Endothelial cell of hepatic sinusoid (primary cell): ENCODE data around the gene IVL.

Experiments
- in situ Hi-C: cut with HindIII; loops from 2 replicates; pipeline ENCODE4 v1.10.0; 2017; ENCODE audit warnings: low sequenced_read_pairs

Gene IVL

GRCh38 chr1:152886758-152887409, 21.5 kb upstream of the IVL start:
- in situ Hi-C loops = no loop called here

- in situ Hi-C loops = no loop called here
These were observed 20.2 kb upstream of the IVL start for GRCh38 chr1:152888126-152888525.

- in situ Hi-C loops = no loop called here
These were observed 9.3 kb upstream of the IVL start for GRCh38 chr1:152899027-152899426.

- in situ Hi-C loops = no loop called here
These were observed 8.5 kb upstream of the IVL start for GRCh38 chr1:152899883-152900282.

- in situ Hi-C loops = no loop called here
These were observed 6.7 kb upstream of the IVL start for GRCh38 chr1:152901631-152902030.

GRCh38 chr1:152902636-152903035, 5.7 kb upstream of the IVL start:
- in situ Hi-C loops = no loop called here

GRCh38 chr1:152904688-152905440, 3.5 kb upstream of the IVL start:
- in situ Hi-C loops = no loop called here

- in situ Hi-C loops = no loop called here
These were observed 2.3 kb upstream of the IVL start for GRCh38 chr1:152906023-152906565.

- in situ Hi-C loops = no loop called here
These were observed 860 bp downstream of the IVL start for GRCh38 chr1:152909206-152909605.

- in situ Hi-C loops = no loop called here
These were observed 4.1 kb downstream of the IVL start for GRCh38 chr1:152912471-152912870.

GRCh38 chr1:152912900-152913299, 4.6 kb downstream of the IVL start:
- in situ Hi-C loops = no loop called here

- in situ Hi-C loops = no loop called here
These were observed 9.4 kb downstream of the IVL start for GRCh38 chr1:152917794-152918193.

- in situ Hi-C loops = no loop called here
These were observed 10.7 kb downstream of the IVL start for GRCh38 chr1:152919071-152919470.

GRCh38 chr1:152924191-152924590, 15.8 kb downstream of the IVL start:
- in situ Hi-C loops = no loop called here

- in situ Hi-C loops = no loop called here
These were observed 17.7 kb downstream of the IVL start for GRCh38 chr1:152926091-152926490.

GRCh38 chr1:152928671-152929070, 20.3 kb downstream of the IVL start:
- in situ Hi-C loops = no loop called here

- in situ Hi-C loops = loop anchor here (5.0 kb wide), 1 partner anchor 35 kb away; no protein-coding TSS in a partner anchor
These were observed 23.9 kb downstream of the IVL start for GRCh38 chr1:152932170-152932811.

GRCh38 chr1:152933196-152933595, 24.9 kb downstream of the IVL start:
- in situ Hi-C loops = loop anchor here (5.0 kb wide), 1 partner anchor 34 kb away; no protein-coding TSS in a partner anchor

- in situ Hi-C loops = no loop called here
These were observed 32.3 kb downstream of the IVL start for GRCh38 chr1:152940614-152941013.

- in situ Hi-C loops = no loop called here
These were observed 32.8 kb downstream of the IVL start for GRCh38 chr1:152941037-152941711.

GRCh38 chr1:152942161-152942560, 33.8 kb downstream of the IVL start:
- in situ Hi-C loops = no loop called here
